ENCODE data around the gene FLT4.
"Not testable (repeated sequence)": the region's sequence is repeated elsewhere in the genome, so short reads cannot be mapped to it uniquely, and the experiment has no call there.

FLT4 gene

DNA sequence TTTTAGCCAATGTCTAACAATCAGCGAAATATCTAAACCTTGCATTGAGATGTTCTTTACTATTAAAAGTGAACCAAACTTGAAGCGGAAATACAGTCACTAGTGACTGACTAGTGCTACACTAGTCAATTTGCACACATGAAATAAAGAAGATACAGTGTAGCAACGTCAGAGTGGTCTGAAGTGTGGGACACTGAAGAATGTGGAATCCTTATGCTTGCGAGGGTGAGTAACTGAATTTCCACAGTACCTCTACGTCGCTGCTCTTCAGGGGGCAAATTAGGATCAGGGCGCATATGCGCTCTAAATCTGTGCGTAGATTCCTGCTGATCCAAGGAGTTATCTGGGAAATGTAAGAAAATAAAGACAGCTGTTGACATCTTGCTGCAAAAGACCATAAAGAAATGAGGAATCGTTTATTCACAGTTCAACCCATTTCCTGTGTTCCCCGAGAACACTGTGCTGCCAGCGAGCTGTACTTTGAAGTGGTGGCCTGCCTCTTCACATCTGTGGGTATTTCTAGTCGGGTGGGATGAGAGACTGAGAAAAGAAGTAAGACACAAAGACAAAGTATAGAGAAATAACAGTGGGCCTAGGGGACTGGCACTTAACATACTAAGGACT is 39.8 kb upstream of the FLT4 start:
- H3K4me3 ChIP-seq (ENCODE audit: low read depth, low read length): no peak overlapping the region
- TF ChIP-seq CTCF (IDR thresholded peaks at IDR 0.05; ENCODE audit: borderline replicate concordance, insufficient read depth, low read depth, low read length): no peak

GRCh38 chr5:180688330-180689070 is 39.1 kb upstream of the FLT4 start:
- no peak for TF ChIP-seq CTCF (IDR thresholded peaks at IDR 0.05; ENCODE audit: borderline replicate concordance, insufficient read depth, low read depth, low read length)
- no peak overlapping the region for H3K4me3 ChIP-seq (ENCODE audit: low read depth, low read length)

GRCh38 chr5:180686799-180687198 is 37.4 kb upstream of the FLT4 start:
- not testable (repeated sequence) for H3K4me3 ChIP-seq (ENCODE audit: low read depth, low read length)

GRCh38 chr5:180684623-180685161 is 35.3 kb upstream of the FLT4 start:
- H3K4me3 ChIP-seq (ENCODE audit: low read depth, low read length): no peak overlapping the region
- no peak for TF ChIP-seq CTCF (IDR thresholded peaks at IDR 0.05; ENCODE audit: borderline replicate concordance, insufficient read depth, low read depth, low read length)

DNA sequence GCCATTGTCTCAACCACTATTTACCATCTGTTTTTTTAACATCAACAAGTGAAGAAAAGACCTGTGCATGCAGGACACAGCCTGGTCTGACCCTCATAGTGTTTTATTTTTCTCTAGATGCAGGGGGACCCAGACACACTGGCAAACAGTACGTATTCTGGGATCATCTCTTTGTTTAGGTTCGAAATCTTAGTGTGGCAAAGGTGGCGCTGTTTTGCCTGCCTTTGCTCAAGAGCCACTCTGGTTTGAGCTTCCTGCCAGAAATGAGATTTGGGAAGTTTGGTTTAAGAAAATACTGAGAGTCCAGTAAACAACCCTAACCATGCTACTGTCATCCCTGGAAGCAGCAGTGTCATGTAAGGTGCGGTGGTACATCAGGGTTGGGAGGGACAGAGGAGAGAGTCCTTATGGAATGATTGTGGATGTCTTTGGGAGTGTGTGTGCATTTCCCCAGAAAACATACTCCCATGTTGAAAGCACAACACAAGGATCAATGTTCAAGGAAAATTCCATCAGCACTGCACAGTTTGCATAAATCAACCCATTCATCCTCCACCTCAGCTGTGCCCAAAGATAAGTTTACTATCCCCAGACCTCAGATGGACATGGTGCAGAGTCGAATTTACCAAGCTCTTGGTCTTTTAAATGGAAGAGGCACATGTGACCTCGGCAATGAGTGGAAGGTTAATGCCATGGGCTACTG is 34.0 kb upstream of the FLT4 start:
- H3K4me3 ChIP-seq (ENCODE audit: low read depth, low read length): no peak overlapping the region
- TF ChIP-seq CTCF (IDR thresholded peaks at IDR 0.05; ENCODE audit: borderline replicate concordance, insufficient read depth, low read depth, low read length): no peak

GRCh38 chr5:180682560-180682959 is 33.2 kb upstream of the FLT4 start:
- H3K4me3 ChIP-seq (ENCODE audit: low read depth, low read length): no peak overlapping the region
- no peak for TF ChIP-seq CTCF (IDR thresholded peaks at IDR 0.05; ENCODE audit: borderline replicate concordance, insufficient read depth, low read depth, low read length)

DNA sequence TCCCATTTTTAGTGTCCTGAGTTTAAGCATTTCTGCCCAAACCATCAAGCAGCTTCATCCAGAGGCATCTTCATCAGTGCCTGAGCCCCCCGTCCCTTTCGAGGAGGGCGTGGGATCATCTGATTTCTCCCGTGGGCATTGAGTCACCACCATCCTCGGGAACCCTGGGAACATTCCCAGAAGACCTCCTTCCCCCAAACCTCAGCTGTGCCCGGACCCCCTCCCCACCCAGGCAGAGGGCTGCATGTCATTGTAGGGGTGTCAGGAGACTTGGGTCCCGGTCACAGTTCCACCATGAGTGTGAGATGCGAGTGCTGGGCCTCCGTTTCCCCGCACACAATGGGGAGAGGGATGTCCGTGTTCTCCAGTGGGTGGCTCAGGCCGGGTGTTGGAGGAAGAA is 32.6 kb upstream of the FLT4 start:
- not testable (repeated sequence) for H3K4me3 ChIP-seq (ENCODE audit: low read depth, low read length)

- H3K4me3 ChIP-seq (ENCODE audit: low read depth, low read length): not testable (repeated sequence)
Measured at GRCh38 chr5:180678319-180678718, 28.9 kb upstream of the FLT4 start.
